Activated CD8-positive, alpha-beta T cell treated with anti-CD3 and anti-CD28 coated beads for 36 hours (primary cell): ENCODE data around the gene TMEM184A. TPM values are rescaled to one million over a fixed set of nuclear protein-coding genes. Genes with fewer than 3 reads are reported as not detected.

Experiments used
- ATAC-seq: fragments of 200-7000 bp; cut with Tn5 transposase; one replicate; pipeline ENCODE4 v1.10.0; 2021; ENCODE audit warnings: mild to moderate bottlenecking, moderate library complexity
- CTCF ChIA-PET: fragments of 350-600 bp; sonication (Branson Sonifier 250); formaldehyde crosslinking; loops from one replicate; lab custom pipeline; 2021; ENCODE audit warnings: antibody characterized with exemption; lab: Charles Lee
- POLR2A ChIA-PET: fragments of 350-600 bp; sonication (Branson Sonifier 250); formaldehyde crosslinking; loops from one replicate; lab custom pipeline; 2021; ENCODE audit warnings: antibody characterized with exemption; lab: Charles Lee
- DNase-seq: peaks from one replicate; pipeline ENCODE4 v3.0.0-alpha.2; 2020
- H3K27ac Mint-ChIP-seq: one replicate; pipeline ENCODE4 v1.8.0; 2021; ENCODE audit warnings: mild to moderate bottlenecking, mixed read lengths
- H3K27me3 Mint-ChIP-seq: one replicate; pipeline ENCODE4 v1.8.0; 2021; ENCODE audit warnings: mixed read lengths
- H3K36me3 Mint-ChIP-seq: one replicate; pipeline ENCODE4 v1.8.0; 2021; ENCODE audit warnings: low read depth, mixed read lengths
- H3K4me1 Mint-ChIP-seq: one replicate; pipeline ENCODE4 v1.8.0; 2021; ENCODE audit warnings: low read depth, mixed read lengths
- H3K4me3 Mint-ChIP-seq: one replicate; pipeline ENCODE4 v1.8.0; 2021; ENCODE audit warnings: mild to moderate bottlenecking, moderate library complexity, mixed read lengths
- H3K9me3 Mint-ChIP-seq: one replicate; pipeline ENCODE4 v1.8.0; 2021; ENCODE audit warnings: mixed read lengths
- CTCF ChIP-seq: fragments of 200-600 bp; IDR thresholded peaks from one replicate; pipeline ENCODE4 v1.8.0; 2022; ENCODE audit warnings: antibody characterized with exemption, mild to moderate bottlenecking
- intact Hi-C: fragments of 100-400 bp; cut with micrococcal nuclease; formaldehyde crosslinking; loops from one replicate; pipeline ENCODE4 v1.10.0; 2022
- total RNA-seq, 2 experiments: library from RNA; stranded (reverse); gene quantifications; one replicate each; pipeline ENCODE4 v1.2.3, GENCODE V29; 2021

Gene TMEM184A
- total RNA-seq, 2 experiments from 2014 or later = not detected

GRCh38 chr7:1543826-1544177 is 12.2 kb downstream of the TMEM184A start:
- peaks cover 2% of the 10 kb centered on the region for H3K4me1 Mint-ChIP-seq
- ChIA-PET CTCF (no interaction called here), POLR2A (interaction anchor here (0.6 to 1.1 kb wide), 3 partner anchors 9 to 247 kb away, joined by 3 to 4 read pairs (median 3); no protein-coding TSS in a partner anchor)
- ATAC-seq (no peak), DNase-seq (no peak)
- peaks cover 8% of the 10 kb centered on the region for H3K36me3 Mint-ChIP-seq
- H3K4me3 Mint-ChIP-seq = no peak overlapping the region
- H3K27ac Mint-ChIP-seq = no peak overlapping the region
- H3K27me3 Mint-ChIP-seq = no peaks in the 10 kb centered on the region
- intact Hi-C loops = no loop called here
- TF ChIP-seq CTCF = no peak
- no peaks in the 10 kb centered on the region for H3K9me3 Mint-ChIP-seq

GRCh38 chr7:1542841-1543747 is 12.9 kb downstream of the TMEM184A start:
- intact Hi-C loops = no loop called here
- DNase-seq (no peak), ATAC-seq (no peak)
- Mint-ChIP-seq H3K27ac (no peak overlapping the region), H3K9me3 (no peaks in the 10 kb centered on the region), H3K36me3 (peaks cover 8% of the 10 kb centered on the region), H3K4me1 (no peaks in the 10 kb centered on the region), H3K4me3 (no peak overlapping the region), H3K27me3 (no peaks in the 10 kb centered on the region)
- ChIA-PET CTCF (no interaction called here), POLR2A (interaction anchor here (0.6 to 1.1 kb wide), 3 partner anchors 9 to 248 kb away, joined by 3 to 4 read pairs (median 3); no protein-coding TSS in a partner anchor)
- no peak for TF ChIP-seq CTCF

GRCh38 chr7:1542329-1542728 is 13.7 kb downstream of the TMEM184A start:
- intact Hi-C loops = no loop called here
- no peak overlapping the region for H3K27ac Mint-ChIP-seq
- TF ChIP-seq CTCF = no peak
- H3K9me3 Mint-ChIP-seq = no peaks in the 10 kb centered on the region
- no peak overlapping the region for H3K4me3 Mint-ChIP-seq
- no peaks in the 10 kb centered on the region for H3K27me3 Mint-ChIP-seq
- CTCF ChIA-PET = no interaction called here
- peaks cover 8% of the 10 kb centered on the region for H3K36me3 Mint-ChIP-seq
- H3K4me1 Mint-ChIP-seq = peaks cover 2% of the 10 kb centered on the region
- DNase-seq (no peak), ATAC-seq (no peak)
- POLR2A ChIA-PET = interaction anchor here (1.0 kb wide), 1 partner anchor 37 kb away, joined by 3 read pairs; no protein-coding TSS in a partner anchor

- no peak overlapping the region for H3K27ac Mint-ChIP-seq
- CTCF ChIA-PET = no interaction called here
- ATAC-seq (no peak), DNase-seq (no peak)
- TF ChIP-seq CTCF = no peak
- H3K36me3 Mint-ChIP-seq = peaks cover 8% of the 10 kb centered on the region
- no peaks in the 10 kb centered on the region for H3K9me3 Mint-ChIP-seq
- POLR2A ChIA-PET = no interaction called here
- H3K4me1 Mint-ChIP-seq = peaks cover 3% of the 10 kb centered on the region
- no peak overlapping the region for H3K4me3 Mint-ChIP-seq
- H3K27me3 Mint-ChIP-seq = no peaks in the 10 kb centered on the region
- intact Hi-C loops = no loop called here
Observed at GRCh38 chr7:1541431-1542162, 14.4 kb downstream of the TMEM184A start.
